K562 (cell line): Measurements from ENCODE around the gene DCTN2. TPM values are rescaled to one million over a fixed set of nuclear protein-coding genes. Genes with fewer than 3 reads are reported as not detected.
A peak's percentile ranks its signal among the peaks of the same experiment; 100 is the strongest.

Experiments used
- CHD7 ChIP-seq: fragments of 200-600 bp; sonication (generic); IDR thresholded peaks from one replicate; pipeline ENCODE4 v1.6.1; 2012; ENCODE audit warnings: mild to moderate bottlenecking, low read depth, low read length, inconsistent platforms
- DNMT1 ChIP-seq: fragments of 450-650 bp; IDR thresholded peaks from 2 replicates; pipeline ENCODE4 v1.6.1; 2016; ENCODE audit warnings: antibody characterized with exemption, mild to moderate bottlenecking
- HINFP ChIP-seq: fragments of 450-650 bp; conservative IDR thresholded peaks from 2 replicates; pipeline ENCODE4 v1.6.1; 2016; ENCODE audit warnings: missing genetic modification characterization, low read depth, mild to moderate bottlenecking, control low read depth, missing compliant biosample characterization
- NFIC ChIP-seq: fragments of 450-650 bp; IDR thresholded peaks from 2 replicates; pipeline ENCODE4 v1.6.1; 2017; ENCODE audit warnings: mild to moderate bottlenecking, inconsistent platforms
- SIN3A ChIP-seq, 2 experiments: fragments of 150-350 bp in 1 of 2; IDR thresholded peaks; 2 replicates each; pipeline ENCODE4 v1.6.1; 2011 to 2016; ENCODE audit warnings: borderline replicate concordance in 2 of 2, low read depth in 2 of 2, low read length in 2 of 2, mild to moderate bottlenecking in 2 of 2, moderate library complexity in 2 of 2; ENCODE audit not compliant: control insufficient read depth in 1 of 2
- ZBTB5 ChIP-seq: fragments of 450-650 bp; IDR thresholded peaks from 2 replicates; pipeline ENCODE4 v1.6.1; 2017; ENCODE audit warnings: antibody characterized with exemption
- ZNF431 ChIP-seq: sonication (generic); formaldehyde crosslinking; IDR thresholded peaks from 2 replicates; pipeline ENCODE4 v1.8.0; 2022; ENCODE audit warnings: mild to moderate bottlenecking, missing genetic modification reagents
- polyA plus RNA-seq, 8 experiments: library from polyadenylated mRNA; depleted of rRNA in 4 of 8; stranded (reverse) in 5 of 8; unstranded in 3 of 8; fragments of >200 nt; fragmentation: Nextera tagmentation in 2 of 8; fragmentation: Illumina TruSeq in 1 of 8; extraction: Ambion mirVana in 2 of 8; extraction: Trizol in 1 of 8; gene quantifications; 2 replicates each; pipeline versions ENCODE4 v1.2.1 to v1.2.3, GENCODE V29; 2011 to 2014; ENCODE audit warnings: inconsistent platforms in 1 of 8, missing spikeins in 1 of 8
- total RNA-seq, 7 experiments: library from RNA; depleted of rRNA in 6 of 7; stranded (reverse); fragments of >200 nt in 6 of 7; fragmentation: Illumina TruSeq in 2 of 7; extraction: Trizol in 2 of 7; gene quantifications; 2 replicates each; pipeline versions ENCODE4 v1.2.1 to v1.2.3, GENCODE V29; 2011 to 2021; ENCODE audit warnings: low replicate concordance in 1 of 7

Gene DCTN2
- total and polyA plus RNA-seq, 9 of the 15 experiments (the other 6 are each of a cell fraction or from before 2014, with no cell fraction given): 43.6 to 270 (median 125) TPM

GRCh38 chr12:57488402-57489156 lies 58.4 kb downstream of the DCTN2 start (continued):
- TF ChIP-seq CHD7 (no peak), SIN3A (IDR thresholded peaks at IDR 0.05; ENCODE audit: borderline replicate concordance in 2 of 2, control insufficient read depth in 1 of 2, low read depth in 2 of 2, low read length in 2 of 2) (peak in 1 of 2 experiments; percentile 79; a peak in 1 of 4 replicates), ZBTB5 (peak; percentile 43; the same call in 1 of the 2 replicates), DNMT1 (0 out of 2 replicates have a peak, but pooled peaks have one; percentile 61), HINFP (no peak), NFIC (0 out of 2 replicates have a peak, but pooled peaks have one; percentile 4), ZNF431 (CRISPR knock-in tag) (0 out of 2 replicates have a peak, but pooled peaks have one; percentile 20)
